Measurements from ENCODE around the gene SUSD1.

DNA sequence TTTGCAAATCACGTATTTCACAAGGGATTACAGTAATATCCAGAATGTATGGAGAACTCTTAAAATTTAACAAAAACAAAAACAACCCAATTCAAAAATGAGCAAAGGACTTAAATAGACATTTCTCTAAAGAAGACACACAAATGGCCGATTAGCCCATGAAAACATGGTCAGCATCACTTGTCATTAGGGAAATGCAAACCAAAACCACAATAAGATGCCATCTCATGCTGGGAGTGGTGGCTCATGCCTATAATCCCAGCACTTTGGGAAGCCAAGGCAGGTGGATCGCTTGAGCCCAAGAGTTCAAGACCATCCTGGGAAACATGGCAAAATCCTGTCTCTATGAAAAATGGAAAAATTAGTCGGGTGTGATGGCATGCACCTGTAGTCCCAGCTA is 120.2 kb downstream of the SUSD1 start:
- TF ChIP-seq EZH2 (IDR thresholded peaks at IDR 0.05), result no peak
- TF ChIP-seq POLR2AphosphoS5 (IDR thresholded peaks at IDR 0.05; ENCODE audit: borderline replicate concordance, low read depth, low read length), result no peak
- TF ChIP-seq FOXP2 (optimal IDR thresholded peaks at IDR 0.05; ENCODE audit: control extremely low read depth, extremely low read length, insufficient read depth), result no peak
